Stimulated activated CD4-positive, alpha-beta T cell treated with anti-CD3 and anti-CD28 coated beads, TNF-alpha, amount 100 ng/mL, for 1 hour (primary cell): ENCODE measurements around the gene KLHL29.

Experiments
- DNase-seq, 3 donors: peaks; one replicate each; pipeline ENCODE4 v3.0.0-alpha.2; 2020; ENCODE audit warnings: low read depth in 3 of 3, low spot score in 1 of 3

Gene KLHL29

DNA sequence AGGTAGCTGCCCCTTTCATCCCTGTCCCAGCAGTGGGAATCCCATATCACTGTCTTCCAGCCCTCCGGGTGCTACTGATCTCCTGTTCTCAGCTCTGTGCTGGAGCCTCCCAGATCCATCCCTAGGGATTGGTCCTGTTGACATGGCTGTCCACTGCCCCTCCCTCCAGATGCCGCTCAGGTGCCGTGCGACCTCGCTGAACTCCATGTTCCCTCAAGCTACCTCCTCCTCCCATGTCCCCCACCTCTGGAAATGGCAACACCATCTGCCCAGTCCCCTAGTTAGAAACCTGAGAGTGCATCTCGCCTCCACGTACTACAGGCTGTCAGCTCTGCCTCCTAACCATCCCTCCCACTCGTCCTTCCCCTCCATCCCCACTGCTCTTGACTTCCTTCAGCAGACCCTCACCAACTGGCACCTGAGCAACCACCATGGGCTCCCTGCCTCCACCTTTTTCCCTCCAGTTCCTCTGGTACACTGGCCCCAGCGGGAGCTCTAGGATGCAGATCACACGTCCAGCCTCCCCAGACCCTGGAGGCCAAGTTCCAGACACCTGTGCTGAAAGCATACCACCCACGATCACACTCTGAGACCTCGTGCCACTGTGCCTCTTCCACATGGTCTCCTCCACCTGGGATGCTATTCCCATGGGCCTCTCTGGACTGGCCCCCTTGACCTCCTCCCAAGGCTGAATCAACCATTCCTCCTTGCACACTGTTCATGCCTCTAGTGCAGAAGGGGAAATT is 106.8 kb downstream of the KLHL29 start:
- DNase-seq = no peak

DNA sequence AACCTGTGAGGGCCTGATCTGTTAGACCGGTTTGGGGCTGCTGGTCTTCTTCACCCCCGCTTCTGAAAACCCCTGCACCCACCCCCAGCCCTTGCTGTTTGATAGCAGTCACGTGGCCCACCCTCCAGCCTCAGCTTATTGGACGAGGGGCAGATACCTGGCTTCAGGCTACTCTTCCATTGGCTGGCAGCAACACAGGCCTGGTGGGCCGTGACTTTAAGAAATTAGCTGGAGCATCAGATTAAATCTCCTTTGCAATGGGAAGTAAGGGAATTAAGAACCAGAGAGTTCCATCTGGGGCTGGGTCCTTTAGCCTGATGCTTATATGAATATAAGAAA is 107.3 kb downstream of the KLHL29 start:
- DNase-seq = no peak

DNA sequence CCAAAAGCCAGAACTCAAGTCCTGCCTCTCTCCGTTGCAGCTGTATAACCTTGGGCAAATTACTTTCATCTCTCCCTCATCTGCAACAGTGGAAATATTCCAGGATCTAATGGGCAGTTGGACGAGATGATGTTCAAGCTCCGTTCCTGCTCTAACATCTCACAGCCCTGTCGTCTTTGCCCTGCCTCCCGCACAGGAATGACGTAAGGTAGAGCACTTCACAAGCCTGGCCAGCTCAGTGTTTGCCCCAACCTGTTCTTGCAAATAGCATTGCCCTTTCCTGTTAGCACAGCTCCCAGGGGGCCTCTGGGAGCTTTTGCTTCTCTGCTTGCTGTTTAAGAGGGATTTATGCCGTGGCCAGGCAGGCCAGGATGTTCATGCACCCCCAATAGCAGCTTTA is 107.9 kb downstream of the KLHL29 start:
- no peak for DNase-seq

DNA sequence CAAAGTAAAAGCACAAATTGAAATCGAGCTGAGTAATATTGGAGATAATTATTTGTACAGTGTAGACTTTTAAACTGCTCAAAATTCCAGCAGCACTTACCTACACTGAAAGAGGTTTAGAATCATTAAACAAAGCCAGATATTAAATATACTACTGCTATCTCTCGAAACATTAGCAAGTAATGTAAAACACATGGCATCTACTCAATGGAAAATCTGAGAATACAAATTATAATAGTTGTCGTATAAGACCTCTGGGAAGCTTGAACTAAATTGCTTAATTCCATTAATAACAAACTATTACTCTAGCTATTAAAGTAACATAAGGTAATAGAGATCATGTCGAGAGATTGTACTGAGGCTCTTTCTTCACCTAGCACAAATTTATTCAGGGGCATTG is 108.9 kb downstream of the KLHL29 start:
- no peak for DNase-seq

DNA sequence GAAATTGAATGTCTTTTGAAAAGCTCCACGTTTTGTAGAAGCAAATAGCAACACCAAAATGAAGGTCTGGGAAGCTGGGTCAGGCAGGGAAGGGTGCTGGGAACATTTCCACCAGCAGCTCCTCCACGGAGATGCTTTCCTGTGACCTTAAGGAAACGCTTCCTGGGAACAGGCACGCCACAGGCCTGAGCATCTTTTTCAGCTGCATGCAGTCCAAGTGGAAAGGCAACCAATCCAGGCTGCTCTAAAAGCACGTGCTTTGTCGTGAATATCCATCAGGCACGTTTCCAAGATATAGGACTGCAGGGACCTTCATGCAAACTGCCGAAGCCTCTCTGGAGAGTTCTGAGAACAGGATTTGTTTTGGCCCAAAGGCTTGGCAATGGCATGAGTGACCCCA is 109.3 kb downstream of the KLHL29 start:
- DNase-seq = no peak

DNA sequence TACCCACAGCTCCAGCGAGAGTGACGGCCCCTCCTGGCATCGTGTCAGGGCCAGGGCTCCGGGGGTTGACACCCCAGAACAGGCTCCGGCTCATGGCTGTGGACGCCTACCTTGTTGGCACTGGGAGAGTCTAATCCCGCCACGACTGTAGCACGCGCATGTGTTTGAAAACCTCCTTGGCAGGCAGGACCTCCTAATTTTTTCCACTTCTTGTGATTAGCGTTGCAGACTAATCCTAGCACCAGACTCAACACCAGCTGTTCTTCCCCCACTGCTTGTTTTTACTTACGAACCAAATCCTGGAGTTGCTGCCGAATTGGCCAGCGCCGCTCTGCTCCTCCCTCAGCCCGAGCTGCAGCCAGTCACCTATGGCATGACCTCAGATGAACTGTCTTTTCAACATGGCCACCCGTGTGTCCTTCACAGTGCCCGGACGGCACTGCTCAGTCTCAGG is 110.7 kb downstream of the KLHL29 start:
- DNase-seq = no peak

DNA sequence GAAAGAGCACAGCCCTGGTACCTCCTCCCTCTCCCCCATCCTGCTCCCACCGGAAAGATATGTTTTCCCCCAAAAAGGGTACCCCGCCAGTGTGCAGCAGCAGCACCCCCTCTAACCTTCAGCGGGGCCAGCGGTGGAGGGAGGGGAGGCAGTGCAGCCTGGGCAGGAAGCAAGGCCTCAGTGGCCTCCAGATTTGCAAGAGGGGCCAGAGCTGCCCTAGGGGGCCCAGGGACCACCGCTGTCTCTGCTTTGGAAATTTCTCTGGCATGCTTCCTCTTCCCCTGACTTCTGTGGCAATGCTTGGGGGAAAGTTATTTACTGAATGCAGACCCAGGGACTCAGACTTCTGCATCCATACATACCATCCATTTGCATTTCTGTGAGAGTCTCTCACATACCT is 111.5 kb downstream of the KLHL29 start:
- DNase-seq = no peak

DNA sequence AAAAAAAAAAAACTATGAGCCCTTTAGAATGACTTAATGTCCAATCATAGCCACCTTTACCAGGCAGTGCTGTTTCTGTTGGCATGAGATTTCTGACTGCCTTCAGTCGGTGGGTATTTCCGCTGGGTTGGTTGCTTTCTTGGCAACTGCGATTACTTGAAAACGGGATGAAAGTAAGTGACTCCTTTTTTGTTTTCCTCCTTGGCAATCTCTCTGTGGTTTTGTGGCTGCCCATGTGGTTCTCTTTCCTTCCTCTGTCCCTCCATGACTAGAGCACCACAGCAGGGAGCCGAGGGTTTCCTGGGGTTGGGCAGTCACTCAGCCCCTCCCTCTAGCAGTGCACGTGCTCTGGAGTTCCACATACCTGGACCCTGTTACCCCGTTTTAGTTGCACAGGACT is 112.1 kb downstream of the KLHL29 start:
- DNase-seq = no peak

DNA sequence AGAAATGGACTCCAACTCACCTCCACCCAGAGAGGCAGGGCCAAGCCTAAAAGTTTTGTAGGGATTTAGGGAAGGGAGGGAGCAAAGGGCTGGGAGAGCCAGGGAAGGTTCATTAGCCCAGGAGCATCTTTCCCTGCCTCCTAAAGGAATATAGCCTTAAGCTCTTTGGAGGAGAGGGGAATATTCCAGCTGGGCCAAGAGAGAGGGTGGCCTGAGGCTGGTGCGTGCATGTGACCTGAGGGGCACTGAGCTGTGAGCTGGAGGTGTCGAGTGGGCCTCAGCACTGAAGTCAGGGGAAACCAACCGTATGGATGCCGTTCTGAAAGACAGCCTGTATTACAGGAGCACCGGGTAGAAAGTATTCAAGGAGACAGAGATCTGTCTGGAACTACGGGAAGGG is 112.6 kb downstream of the KLHL29 start:
- no peak for DNase-seq

DNA sequence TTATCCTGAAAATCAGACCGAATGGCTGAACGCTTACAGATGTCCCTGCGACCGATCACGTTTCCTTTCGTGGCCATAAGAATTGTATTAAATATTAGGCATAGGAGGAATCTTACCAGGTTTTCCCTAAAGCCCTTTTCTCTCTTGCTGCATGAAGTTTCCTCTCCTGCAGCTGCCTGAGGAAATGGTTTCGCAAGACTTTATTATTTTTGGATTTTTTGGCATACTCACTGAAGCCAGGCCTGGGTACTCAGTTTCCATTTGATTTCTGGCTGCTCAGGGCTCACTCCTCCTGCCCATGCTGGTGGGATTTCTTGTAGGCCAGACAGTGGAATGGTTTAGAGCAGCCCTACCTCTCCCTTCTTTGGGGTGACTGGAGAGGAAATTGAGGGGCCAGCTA is 114.0 kb downstream of the KLHL29 start:
- no peak for DNase-seq

DNA sequence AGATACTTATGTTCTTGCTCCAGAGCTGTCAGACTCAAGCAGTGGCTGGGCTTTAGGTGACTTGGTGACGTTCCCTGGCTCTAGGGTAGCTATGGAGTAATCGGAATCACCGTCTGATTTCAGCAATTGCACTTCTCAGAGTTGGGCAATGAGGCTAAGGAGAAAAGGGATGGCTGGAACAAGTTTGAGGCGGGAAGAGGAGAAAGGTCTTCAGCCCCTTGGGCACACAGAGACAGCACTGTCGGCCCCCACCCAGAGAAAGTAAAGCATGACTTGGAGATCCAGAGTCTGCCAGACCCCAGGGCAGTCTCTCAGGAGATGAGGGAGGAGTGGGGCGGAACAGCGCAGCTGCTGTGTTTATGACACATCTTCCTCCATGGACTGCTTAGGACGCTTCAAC is 114.5 kb downstream of the KLHL29 start:
- DNase-seq = no peak

DNA sequence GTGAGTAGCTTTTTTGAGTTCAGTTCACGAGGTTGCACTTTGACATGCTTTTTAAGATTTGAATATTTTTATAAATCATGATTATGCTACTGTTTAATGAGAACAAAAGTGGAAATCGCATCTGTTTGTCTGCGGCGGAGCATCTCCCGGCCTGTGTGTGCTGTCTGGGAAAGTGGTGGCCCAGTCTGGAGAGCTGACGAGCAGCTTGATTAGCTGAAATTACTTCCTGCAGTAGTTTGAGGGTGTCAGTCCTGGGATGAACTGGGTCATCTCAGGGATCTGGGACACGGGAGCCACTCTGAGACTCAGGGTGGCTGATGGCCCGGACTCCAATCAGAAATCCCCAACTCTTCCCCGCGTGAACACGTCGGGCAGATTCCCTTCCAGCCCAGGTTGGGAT is 115.9 kb downstream of the KLHL29 start:
- DNase-seq = no peak

DNA sequence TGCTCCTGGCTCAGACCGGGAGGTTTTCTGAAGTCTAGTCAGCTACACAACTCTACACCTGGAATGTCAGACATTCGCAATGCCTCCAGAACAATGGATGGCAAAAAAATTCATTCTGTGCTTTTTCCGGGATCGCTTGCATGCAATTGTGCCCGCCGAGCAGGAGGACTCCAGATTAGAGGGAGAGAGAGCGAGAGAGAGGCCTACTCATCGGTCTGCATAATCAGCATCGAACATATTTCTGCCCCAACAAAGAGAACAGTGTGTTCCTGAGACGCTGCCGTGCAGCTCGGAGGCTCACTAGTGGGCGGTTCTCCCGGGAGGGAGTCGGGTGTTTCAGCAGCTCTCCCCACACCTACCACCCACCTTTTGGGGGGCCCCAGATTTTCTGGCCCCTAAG is 117.1 kb downstream of the KLHL29 start:
- DNase-seq = no peak

DNA sequence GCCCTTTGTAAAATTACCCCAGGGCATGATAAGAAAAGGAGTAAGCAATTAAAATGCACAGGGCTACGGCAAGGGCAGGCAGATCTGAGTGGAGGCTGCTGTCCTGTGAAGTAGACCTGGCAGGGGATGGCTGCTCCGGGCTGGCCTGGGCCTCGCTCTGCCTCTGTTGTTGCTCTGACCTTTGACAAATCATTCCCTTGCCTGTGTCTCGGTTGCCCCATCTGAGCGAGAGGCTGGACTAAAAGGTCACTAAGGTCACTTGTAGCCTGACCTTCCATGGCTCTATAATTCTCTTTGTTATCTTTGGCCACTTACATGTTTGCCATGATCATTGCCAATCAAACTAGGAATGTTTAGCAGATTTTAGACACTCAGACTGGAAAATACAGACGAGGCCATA is 118.1 kb downstream of the KLHL29 start:
- DNase-seq = no peak

DNA sequence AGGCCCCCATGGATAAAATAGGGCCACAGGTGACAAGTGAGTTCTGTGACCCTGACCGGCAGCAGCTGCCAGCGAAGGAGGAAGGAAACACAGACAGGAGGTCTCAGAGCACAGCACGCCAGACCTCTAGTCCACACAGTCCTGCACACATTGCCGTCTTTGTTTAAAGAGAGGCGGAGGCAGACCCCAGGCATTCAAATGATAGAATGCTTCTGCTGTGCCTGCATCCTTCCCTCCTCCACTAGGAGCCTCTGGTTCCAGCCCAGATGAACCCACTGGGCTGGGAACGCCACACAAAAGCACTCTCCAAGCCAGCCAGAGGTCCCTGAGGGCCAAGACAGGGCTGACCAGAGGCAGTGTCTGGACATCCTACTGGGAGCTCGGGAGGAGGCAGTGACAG is 118.7 kb downstream of the KLHL29 start:
- DNase-seq = no peak

DNA sequence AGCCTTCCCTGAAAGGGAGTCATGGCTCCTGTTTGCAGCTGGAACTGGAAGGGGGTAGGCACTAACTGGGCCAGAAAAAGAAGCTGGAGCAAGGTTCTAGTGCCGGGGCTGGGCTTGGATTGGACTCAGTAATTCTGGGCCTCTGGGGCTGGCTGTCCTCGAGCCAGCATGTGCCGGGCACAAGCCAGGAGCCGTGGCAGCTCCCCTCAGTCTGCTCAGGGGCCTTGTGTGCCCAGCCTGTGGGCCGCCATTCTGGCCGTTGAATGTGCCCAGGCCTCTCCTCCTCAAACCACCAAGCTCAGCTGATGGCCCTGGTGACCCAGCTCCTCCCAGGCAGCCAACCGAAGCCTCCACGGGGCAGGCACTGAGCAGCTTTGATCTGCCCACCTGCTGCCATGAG is 119.6 kb downstream of the KLHL29 start:
- DNase-seq = no peak

DNA sequence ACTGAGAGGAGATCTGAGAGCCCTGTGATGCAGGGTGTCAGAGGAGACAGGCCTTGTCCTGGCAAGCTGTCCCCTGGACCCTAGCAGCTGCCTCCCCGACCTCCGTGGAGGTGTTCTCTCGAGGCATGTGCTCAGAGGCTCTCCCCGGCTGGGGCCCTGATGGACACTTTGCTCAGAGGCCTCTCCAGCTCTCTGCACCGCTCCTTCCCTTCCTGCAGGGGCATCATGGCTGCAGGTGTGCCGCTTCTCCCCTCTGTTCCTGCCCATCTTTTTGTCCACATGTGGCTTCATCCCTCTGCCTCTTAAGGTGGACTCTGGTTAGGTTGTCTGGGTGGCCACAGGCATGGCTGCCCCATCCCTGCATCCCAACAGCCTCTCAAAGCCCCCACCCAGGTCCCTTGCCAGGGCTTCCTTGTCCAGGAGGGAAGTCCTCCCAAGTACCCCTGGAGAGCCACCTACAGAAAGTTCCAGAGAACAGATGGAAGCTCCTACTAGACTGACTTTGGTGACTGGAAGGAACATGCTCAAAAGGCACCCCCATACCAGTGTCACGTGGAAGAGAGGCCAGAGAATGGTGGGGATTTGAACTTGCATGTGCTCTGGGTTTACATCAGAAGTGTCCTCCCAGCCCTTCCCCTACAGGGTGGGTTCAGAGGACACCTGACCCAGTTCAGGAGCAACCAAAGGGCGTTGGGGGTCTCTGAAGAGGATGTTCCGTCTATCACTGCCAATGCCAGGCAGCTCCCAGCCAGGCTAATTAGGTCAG is 120.4 kb downstream of the KLHL29 start:
- DNase-seq = no peak

DNA sequence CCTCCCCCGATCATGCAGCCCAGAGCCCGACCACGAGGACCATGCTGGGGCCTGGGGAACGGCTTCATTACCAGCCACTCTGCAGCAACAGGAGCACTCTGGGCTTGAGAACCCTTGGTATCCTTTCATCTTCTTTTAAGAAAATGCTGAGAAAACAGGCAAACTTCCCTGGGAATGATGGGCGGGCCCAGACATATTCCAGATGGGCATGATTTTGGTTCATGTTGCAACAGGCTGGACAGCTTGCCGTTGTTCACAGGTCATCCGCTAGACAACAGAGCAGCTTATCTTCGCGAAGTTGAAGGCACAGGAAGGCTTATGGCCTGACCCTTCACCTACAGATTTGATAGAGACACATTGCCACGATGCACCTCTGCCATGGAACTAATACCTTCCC is 121.0 kb downstream of the KLHL29 start:
- no peak for DNase-seq

DNA sequence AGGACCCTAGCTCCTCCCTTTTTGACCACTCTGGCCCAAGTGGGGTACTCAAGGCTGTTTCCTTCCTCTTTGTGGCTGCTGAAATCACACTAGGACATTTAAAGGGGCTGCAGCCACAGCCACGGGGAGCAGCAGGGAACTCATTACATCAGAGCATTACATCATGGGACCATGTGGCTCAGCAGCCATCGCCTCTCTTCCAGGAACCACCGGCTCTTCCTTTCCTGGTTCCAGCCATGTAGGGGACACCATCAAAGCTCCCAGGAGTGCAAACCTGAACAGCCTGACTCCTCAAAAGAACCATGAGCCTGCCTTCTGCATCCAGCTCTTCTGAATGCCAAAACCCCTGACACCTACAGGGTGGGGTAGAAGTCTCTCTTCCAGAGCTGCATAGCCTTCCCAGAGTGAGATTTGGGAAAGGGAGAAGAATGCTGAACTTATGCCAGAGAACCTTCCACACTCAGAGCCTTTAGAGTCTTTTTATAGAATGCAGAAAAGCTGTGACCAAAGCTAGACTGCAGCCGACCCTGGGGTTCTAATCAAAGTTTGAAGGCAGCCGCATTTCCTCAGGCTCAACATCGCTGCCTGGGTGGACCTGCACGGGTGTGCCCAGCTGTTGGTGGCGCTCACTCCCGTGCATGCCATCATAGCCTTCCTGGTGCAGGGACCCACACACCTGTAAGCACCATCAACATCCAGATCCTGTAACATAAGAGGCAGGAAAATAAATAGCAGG is 121.7 kb downstream of the KLHL29 start:
- DNase-seq = no peak

DNA sequence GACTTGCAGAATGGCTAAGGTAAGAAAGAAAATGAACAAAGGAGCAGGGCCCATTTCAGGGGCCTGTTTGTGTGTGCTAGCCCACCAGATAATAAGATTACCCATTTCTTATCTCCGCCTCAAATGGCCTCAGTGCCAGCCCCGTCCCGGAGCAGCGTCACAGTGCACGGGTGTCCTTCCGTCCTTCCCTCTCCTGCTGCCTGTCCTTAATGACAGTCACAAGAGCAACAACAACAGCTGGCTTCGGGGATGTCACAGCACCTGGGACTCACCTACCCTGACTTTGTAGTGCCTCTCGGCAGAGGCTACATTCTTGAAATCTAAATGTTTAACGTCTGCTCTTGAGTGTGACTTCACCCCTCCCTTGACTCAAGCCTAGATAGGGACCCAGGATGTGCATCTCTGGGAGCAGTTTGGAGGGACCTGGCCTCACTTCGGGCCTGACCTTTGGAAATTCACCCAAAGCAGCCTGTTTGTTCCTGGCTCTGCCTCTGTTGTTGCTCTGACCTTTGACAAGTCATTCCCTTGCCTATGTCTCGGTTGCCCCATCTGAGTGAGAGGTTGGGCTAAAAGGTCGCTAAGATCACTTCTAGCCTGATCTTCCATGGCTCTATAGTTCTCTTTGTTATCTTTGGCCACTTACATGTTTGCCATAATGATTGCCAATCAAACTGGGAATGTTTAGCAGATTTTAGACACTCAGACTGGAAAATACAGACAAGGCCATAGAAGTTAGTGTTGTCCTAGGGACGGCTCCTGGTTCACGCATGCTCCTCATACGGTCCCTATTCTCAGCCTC is 122.5 kb downstream of the KLHL29 start:
- no peak for DNase-seq

DNA sequence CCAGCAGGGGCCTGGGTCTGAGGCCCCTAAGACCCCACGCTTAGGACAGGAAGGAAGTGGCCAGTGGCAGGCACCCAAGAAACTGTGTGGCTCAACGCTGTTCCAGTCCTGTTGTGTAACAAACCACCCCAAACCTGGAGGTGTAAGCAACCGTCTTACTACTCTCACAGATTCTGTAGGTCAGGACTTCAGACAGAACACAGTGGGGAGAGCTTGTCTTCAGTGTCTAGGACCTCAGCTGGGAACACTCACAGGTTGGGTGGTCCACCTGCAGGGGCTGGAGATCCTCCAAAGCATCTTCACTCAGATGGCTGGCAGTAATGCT is 123.0 kb downstream of the KLHL29 start:
- no peak for DNase-seq

DNA sequence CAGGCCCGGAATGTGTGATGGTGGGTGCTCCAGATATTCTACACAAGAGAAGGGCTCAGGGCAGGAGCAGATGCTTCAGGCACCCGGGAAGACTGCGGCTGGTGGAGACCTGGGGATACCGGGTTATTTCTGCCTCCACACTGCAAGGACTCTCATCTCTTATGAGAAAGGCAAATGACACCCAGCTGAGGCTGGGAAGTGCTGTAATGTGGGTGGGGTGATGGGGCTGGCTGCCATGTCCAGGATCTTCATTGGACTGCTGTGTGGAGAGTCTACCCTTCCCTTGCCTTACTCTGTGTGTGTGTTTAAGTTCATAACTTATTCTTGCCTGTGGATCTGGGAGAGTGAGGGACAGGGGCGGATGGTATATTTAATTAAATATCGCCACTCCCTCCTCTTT is 124.1 kb downstream of the KLHL29 start:
- no peak for DNase-seq
